HepG2 (cell line): Measurements from ENCODE around the gene CD7. TPM values are rescaled to one million over a fixed set of nuclear protein-coding genes. Genes with fewer than 3 reads are reported as not detected.

Source experiments
- ATF1 ChIP-seq: IDR thresholded peaks from 2 replicates; pipeline ENCODE4 v1.6.1; 2016; ENCODE audit warnings: mild to moderate bottlenecking, control low read depth
- FOXP4 ChIP-seq: sonication (generic); formaldehyde crosslinking; IDR thresholded peaks from 2 replicates; pipeline ENCODE4 v1.4.0; 2020; ENCODE audit warnings: missing genetic modification reagents
- JUN ChIP-seq: sonication (generic); formaldehyde crosslinking; IDR thresholded peaks from 2 replicates; pipeline ENCODE4 v1.4.0; 2020; ENCODE audit warnings: mild to moderate bottlenecking, missing genetic modification reagents
- MZF1 ChIP-seq: sonication (generic); formaldehyde crosslinking; IDR thresholded peaks from 2 replicates; pipeline ENCODE4 v1.8.1; 2023; ENCODE audit warnings: mild to moderate bottlenecking, missing genetic modification reagents, borderline replicate concordance
- NR0B2 ChIP-seq: sonication (generic); formaldehyde crosslinking; IDR thresholded peaks from 2 replicates; pipeline ENCODE4 v1.4.0; 2020; ENCODE audit warnings: mild to moderate bottlenecking, missing genetic modification reagents
- POGK ChIP-seq: sonication (generic); formaldehyde crosslinking; conservative IDR thresholded peaks from 2 replicates; pipeline ENCODE4 v1.8.0; 2022; ENCODE audit warnings: mild to moderate bottlenecking, moderate library complexity, missing genetic modification reagents
- RBAK ChIP-seq: sonication (generic); formaldehyde crosslinking; IDR thresholded peaks from 2 replicates; pipeline ENCODE4 v1.5.1; 2020; ENCODE audit warnings: mild to moderate bottlenecking, missing genetic modification reagents
- SYNCRIP ChIP-seq: fragments of 200-400 bp; formaldehyde crosslinking; IDR thresholded peaks from 2 replicates; pipeline ENCODE4 v1.6.1; 2018; ENCODE audit warnings: mild to moderate bottlenecking, low read depth, low read length; ENCODE audit not compliant: insufficient read depth
- TARDBP ChIP-seq: sonication (generic); formaldehyde crosslinking; IDR thresholded peaks from 2 replicates; pipeline ENCODE4 v1.8.0; 2022; ENCODE audit warnings: mild to moderate bottlenecking, missing genetic modification reagents
- TFDP2 ChIP-seq: sonication (generic); formaldehyde crosslinking; IDR thresholded peaks from 2 replicates; pipeline ENCODE4 v1.4.0; 2020; ENCODE audit warnings: missing genetic modification reagents
- ZBTB1 ChIP-seq: sonication (generic); formaldehyde crosslinking; IDR thresholded peaks from 2 replicates; pipeline ENCODE4 v1.4.0; 2020; ENCODE audit warnings: missing genetic modification reagents, borderline replicate concordance
- ZBTB3 ChIP-seq: sonication (generic); formaldehyde crosslinking; IDR thresholded peaks from 2 replicates; pipeline ENCODE4 v1.4.0; 2020; ENCODE audit warnings: low read depth, mild to moderate bottlenecking, moderate library complexity, missing genetic modification reagents, borderline replicate concordance
- ZNF253 ChIP-seq: sonication (generic); formaldehyde crosslinking; IDR thresholded peaks from 2 replicates; pipeline ENCODE4 v1.8.0; 2022; ENCODE audit warnings: mild to moderate bottlenecking, missing genetic modification reagents, borderline replicate concordance
- ZNF460 ChIP-seq: sonication (generic); formaldehyde crosslinking; IDR thresholded peaks from 2 replicates; pipeline ENCODE4 v1.5.1; 2020; ENCODE audit warnings: missing genetic modification reagents, mild to moderate bottlenecking, borderline replicate concordance
- ZNF512B ChIP-seq: sonication (generic); formaldehyde crosslinking; IDR thresholded peaks from 2 replicates; pipeline ENCODE4 v1.5.1; 2020; ENCODE audit warnings: missing genetic modification reagents, mild to moderate bottlenecking, borderline replicate concordance
- ZNF543 ChIP-seq: sonication (generic); formaldehyde crosslinking; IDR thresholded peaks from 2 replicates; pipeline ENCODE4 v1.4.0; 2020; ENCODE audit warnings: mild to moderate bottlenecking, missing genetic modification reagents
- ZNF605 ChIP-seq: sonication (generic); formaldehyde crosslinking; IDR thresholded peaks from 2 replicates; pipeline ENCODE4 v1.8.0; 2022; ENCODE audit warnings: mild to moderate bottlenecking, missing genetic modification reagents
- ZNF614 ChIP-seq: IDR thresholded peaks from 2 replicates; pipeline ENCODE4 v1.6.1; 2018; ENCODE audit warnings: missing biosample characterization, missing genetic modification reagents, inconsistent platforms, borderline replicate concordance
- ZNF644 ChIP-seq: IDR thresholded peaks from 2 replicates; pipeline ENCODE4 v1.6.1; 2016; ENCODE audit warnings: low read depth
- ZNF775 ChIP-seq: sonication (generic); formaldehyde crosslinking; IDR thresholded peaks from 2 replicates; pipeline ENCODE4 v1.4.0; 2020; ENCODE audit warnings: missing genetic modification reagents, mild to moderate bottlenecking, moderate library complexity, borderline replicate concordance
- polyA plus RNA-seq, 8 experiments: library from polyadenylated mRNA; depleted of rRNA in 3 of 8; stranded (reverse) in 7 of 8; unstranded in 1 of 8; fragments of >200 nt; fragmentation: Illumina TruSeq in 4 of 8; extraction: Trizol in 4 of 8; gene quantifications; 2 replicates each; pipeline versions ENCODE4 v1.2.1 to v1.2.3, GENCODE V29; 2011 to 2016; ENCODE audit warnings: low read depth in 4 of 8, missing spikeins in 1 of 8, mixed read lengths in 1 of 8; ENCODE audit not compliant: insufficient read depth in 1 of 8
- total RNA-seq, 5 experiments: library from RNA; depleted of rRNA; stranded (reverse); fragments of >200 nt; fragmentation: Illumina TruSeq; extraction: Trizol; gene quantifications; 2 replicates each; pipeline ENCODE4 v1.2.3, GENCODE V29; 2016; ENCODE audit warnings: low read depth in 1 of 5

Gene CD7
- total and polyA plus RNA-seq, 2 of the 13 experiments (the other 11 are each of a cell fraction or from before 2014, with no cell fraction given): 67.6 to 76.4 TPM

GRCh38 chr17:82351713-82352488 is 34.5 kb upstream of the CD7 start (continued):
- peak; percentile 23; the same call in 1 of the 2 replicates for TF ChIP-seq FOXP4 (CRISPR knock-in tag)
- TF ChIP-seq ATF1: no peak
- TF ChIP-seq TARDBP (CRISPR knock-in tag): no peak
- no peak for TF ChIP-seq ZNF512B (CRISPR knock-in tag)
- 0 out of 2 replicates have a peak, but pooled peaks have one; percentile 59 for TF ChIP-seq ZNF775
- peak; percentile 72 for TF ChIP-seq TFDP2
- TF ChIP-seq ZBTB3 (CRISPR knock-in tag): no peak
- TF ChIP-seq ZBTB1 (CRISPR knock-in tag): no peak
- TF ChIP-seq RBAK (CRISPR knock-in tag): no peak
- TF ChIP-seq JUN: no peak
- no peak for TF ChIP-seq ZNF253 (CRISPR knock-in tag)
- peak; percentile 53; the same call in 1 of the 2 replicates for TF ChIP-seq ZNF605
- TF ChIP-seq NR0B2 (CRISPR knock-in tag): peak; percentile 76; the same call in 1 of the 2 replicates
- no peak for TF ChIP-seq ZNF460 (CRISPR knock-in tag)
- TF ChIP-seq POGK (CRISPR knock-in tag): no peak; the same call in 1 of the 2 replicates
- TF ChIP-seq ZNF614 (CRISPR knock-in tag): peak; percentile 81; the same call in 1 of the 2 replicates
- TF ChIP-seq SYNCRIP: no peak
- no peak for TF ChIP-seq ZNF644
- peak; percentile 73; the same call in 1 of the 2 replicates for TF ChIP-seq ZNF543 (CRISPR knock-in tag)
- TF ChIP-seq MZF1: no peak
